Lower leg skin (tissue), 4 donors: ENCODE data around the gene ESYT3. TPM values are rescaled to one million over a fixed set of nuclear protein-coding genes. Genes with fewer than 3 reads are reported as not detected.

Experiments
- DNase-seq, 2 donors: peaks; one replicate each; pipeline ENCODE4 v3.0.0-alpha.2; 2019; ENCODE audit warnings: low spot score in 2 of 2
- H3K4me3 ChIP-seq: fragments of 200-600 bp; sonication (generic); 2 replicates; pipeline ENCODE4 v1.5.1; 2017; ENCODE audit warnings: mild to moderate bottlenecking, low read depth; ENCODE audit not compliant: poor library complexity, severe bottlenecking
- POLR2A ChIP-seq, 2 donors: fragments of 450-650 bp; IDR thresholded peaks; one replicate each; pipeline ENCODE4 v1.6.1; 2016 to 2017; ENCODE audit warnings: antibody characterized with exemption in 2 of 2, mild to moderate bottlenecking in 1 of 2, moderate library complexity in 1 of 2
- WGBS, 2 donors: methylation state at CpG; one replicate each; pipeline ENCODE4 v1.1.5; 2018; 5-methylcytosine and 5-hydroxymethylcytosine counted together
- intact Hi-C: fragments of 100-400 bp; cut with DNase I; formaldehyde crosslinking; loops from one replicate; pipeline ENCODE4 v1.15.0; 2023; ENCODE audit warnings: low total_unique reads
- total RNA-seq, 4 donors: library from RNA; depleted of rRNA; stranded (reverse); fragments of >200 nt; gene quantifications; one replicate each; pipeline ENCODE4 v1.1.0, GENCODE V29; 2016
- TF ChIP-seq, protein P1 (sequence below), 3 donors: fragments of 450-650 bp; IDR thresholded peaks; one replicate each; pipeline ENCODE4 v1.5.1; 2016; ENCODE audit warnings: antibody characterized with exemption in 3 of 3, mild to moderate bottlenecking in 3 of 3, moderate library complexity in 2 of 3

ESYT3 gene
- total RNA-seq, 4 donors from 2014 or later, result 44.5 to 59.5 (median 47.1) TPM

DNA sequence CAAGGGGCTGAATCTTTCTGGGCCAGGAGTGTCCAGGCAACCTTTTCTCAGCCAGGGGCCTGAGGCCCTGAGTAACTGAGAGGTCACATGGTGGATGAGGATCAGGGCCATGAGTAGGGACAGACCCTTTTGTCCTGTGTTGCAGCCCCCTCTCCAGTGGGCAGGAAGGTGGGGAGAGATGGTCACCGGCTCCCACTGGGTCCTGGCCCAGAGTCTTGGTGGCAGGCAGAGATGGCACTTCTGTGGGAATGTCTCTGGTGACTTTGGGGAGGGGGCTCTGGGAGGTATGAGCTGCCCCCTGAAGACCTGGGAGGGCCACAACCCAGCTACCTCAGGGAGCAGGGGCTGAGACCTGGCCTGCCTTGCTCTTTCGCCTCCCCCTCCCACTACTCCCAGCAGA is 6.8 kb downstream of the ESYT3 start:
- no peak overlapping the region for H3K4me3 ChIP-seq
- DNase-seq, result no peak
- intact Hi-C loops, result no loop called here
- no peak for TF ChIP-seq POLR2A (IDR thresholded peaks at IDR 0.05)
- TF ChIP-seq, protein P1, sequence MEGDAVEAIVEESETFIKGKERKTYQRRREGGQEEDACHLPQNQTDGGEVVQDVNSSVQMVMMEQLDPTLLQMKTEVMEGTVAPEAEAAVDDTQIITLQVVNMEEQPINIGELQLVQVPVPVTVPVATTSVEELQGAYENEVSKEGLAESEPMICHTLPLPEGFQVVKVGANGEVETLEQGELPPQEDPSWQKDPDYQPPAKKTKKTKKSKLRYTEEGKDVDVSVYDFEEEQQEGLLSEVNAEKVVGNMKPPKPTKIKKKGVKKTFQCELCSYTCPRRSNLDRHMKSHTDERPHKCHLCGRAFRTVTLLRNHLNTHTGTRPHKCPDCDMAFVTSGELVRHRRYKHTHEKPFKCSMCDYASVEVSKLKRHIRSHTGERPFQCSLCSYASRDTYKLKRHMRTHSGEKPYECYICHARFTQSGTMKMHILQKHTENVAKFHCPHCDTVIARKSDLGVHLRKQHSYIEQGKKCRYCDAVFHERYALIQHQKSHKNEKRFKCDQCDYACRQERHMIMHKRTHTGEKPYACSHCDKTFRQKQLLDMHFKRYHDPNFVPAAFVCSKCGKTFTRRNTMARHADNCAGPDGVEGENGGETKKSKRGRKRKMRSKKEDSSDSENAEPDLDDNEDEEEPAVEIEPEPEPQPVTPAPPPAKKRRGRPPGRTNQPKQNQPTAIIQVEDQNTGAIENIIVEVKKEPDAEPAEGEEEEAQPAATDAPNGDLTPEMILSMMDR (IDR thresholded peaks at IDR 0.05), result no peak
- WGBS, 2 donors, result 100% methylated on average over 1 to 2 of the region's 2 CpGs

DNA sequence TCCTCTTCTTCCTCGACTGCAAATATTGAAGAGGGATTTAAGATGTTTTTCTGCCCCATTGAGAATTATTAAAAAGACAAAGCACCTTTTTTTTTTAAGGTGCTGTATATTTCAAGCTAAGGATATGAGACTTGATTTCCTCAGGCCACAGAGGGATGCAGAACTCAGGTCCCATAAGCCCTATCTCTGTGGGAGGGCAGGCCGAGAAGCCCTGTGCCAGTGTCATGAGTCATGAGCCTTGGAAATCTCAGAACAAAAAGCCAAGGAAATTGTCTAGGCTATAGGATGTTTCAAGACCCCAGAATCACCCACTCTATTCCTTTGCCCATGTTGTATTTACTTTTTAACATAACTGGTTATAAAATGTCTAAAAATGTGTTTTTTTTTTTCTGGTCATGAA is 7.3 kb downstream of the ESYT3 start:
- 55 to 59% methylated on average over 2 of the region's 2 CpGs for WGBS, 2 donors
- no peak overlapping the region for H3K4me3 ChIP-seq
- intact Hi-C loops, result no loop called here
- TF ChIP-seq POLR2A (IDR thresholded peaks at IDR 0.05), result no peak
- TF ChIP-seq, protein P1 (IDR thresholded peaks at IDR 0.05), result no peak
- no peak for DNase-seq

DNA sequence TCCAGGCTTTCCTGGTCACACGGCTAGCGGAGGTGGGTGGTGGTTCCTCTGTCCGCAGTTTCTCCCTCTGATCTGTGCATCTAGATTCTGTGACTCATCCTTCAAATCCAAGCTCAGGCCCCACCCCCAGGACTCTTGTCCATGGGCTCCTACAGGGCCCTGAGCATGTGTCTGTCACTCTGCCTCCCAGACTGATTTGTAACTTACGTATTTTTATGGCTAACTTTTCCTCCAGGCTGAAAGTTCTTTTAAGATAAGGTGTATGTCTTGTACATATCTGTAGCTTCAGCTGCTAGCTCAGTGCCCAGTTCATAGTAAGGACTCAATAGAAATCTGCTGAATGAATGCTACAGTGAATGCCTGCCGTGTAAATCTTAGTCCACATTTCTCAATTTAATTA is 8.0 kb downstream of the ESYT3 start:
- H3K4me3 ChIP-seq, result no peak overlapping the region
- intact Hi-C loops, result no loop called here
- DNase-seq, result no peak
- 51 to 60% methylated on average over 5 of the region's 5 CpGs for WGBS, 2 donors
- TF ChIP-seq, protein P1 (IDR thresholded peaks at IDR 0.05), result no peak
- TF ChIP-seq POLR2A (IDR thresholded peaks at IDR 0.05), result no peak

DNA sequence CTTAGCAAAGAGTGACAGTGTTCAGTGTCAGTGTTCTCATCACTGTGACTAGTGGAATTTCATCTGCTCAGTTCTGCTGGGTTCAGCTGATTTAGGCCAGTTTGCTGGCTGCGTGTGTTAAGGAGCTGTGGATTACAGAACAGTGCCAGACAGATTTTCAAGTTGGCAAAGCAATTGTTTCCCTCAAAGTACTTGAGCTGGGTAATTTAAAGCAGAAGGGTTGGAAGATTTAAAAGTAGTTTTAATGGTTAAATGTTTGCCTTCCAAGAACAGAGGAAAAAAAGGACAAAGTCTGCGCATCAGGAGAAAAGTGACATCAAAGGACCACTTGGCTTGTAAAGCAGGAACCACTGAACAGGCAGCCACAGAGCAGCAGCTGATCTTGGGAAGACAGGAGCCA is 8.7 kb downstream of the ESYT3 start:
- no peak overlapping the region for H3K4me3 ChIP-seq
- intact Hi-C loops, result no loop called here
- WGBS, 2 donors, result 55 to 72% methylated on average over 2 of the region's 2 CpGs
- TF ChIP-seq, protein P1 (IDR thresholded peaks at IDR 0.05), result no peak
- TF ChIP-seq POLR2A (IDR thresholded peaks at IDR 0.05), result no peak
- no peak for DNase-seq

DNA sequence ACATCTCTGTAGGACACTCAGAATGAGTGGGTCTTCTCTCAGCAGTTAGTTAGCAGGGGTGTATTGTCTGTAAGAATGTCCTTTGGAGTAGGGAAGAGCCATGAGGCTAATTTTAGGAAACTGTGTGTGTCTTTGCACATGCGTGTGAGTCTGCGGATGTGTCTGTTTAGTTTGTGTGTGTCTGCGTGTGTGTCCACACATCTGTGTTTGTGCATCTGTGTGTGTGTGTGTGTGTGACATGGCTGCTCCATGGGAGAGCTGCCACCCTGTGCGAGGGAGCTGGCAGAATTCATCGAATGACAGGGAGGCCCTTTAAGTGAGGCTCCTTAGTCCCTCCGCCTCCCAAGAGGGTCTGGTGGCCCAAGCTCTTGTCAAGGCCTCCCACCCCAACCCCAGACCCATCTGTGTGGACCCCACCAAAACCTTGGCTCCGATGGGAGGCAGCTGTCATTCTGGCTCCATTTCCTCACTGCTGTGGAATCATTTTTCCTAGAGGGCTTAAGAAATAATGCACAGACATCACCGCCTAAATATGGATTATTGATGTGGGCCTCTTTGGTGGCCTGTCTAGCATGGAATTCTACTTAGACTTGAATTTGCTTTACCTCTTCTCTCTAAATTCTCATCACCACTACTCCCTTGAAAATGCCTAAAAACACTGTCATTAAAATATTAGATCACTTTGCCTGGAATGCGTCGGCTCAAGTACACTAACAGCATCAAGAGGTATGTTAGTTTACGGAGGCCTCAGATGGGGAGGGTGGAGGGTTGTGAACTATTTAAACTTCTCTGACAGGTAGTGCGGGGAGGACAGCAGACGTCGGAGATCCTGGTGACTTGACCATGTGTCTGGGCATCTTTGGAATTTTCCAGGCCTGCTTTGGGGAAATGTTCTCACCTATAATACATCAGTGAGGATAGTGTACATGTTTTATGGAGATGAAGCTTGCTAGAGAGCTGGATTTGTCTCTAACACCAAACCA is 9.4 kb downstream of the ESYT3 start:
- WGBS, 2 donors, result 88 to 89% methylated on average over 13 to 14 of the region's 14 CpGs
- no peak for DNase-seq
- intact Hi-C loops, result no loop called here
- H3K4me3 ChIP-seq, result no peak overlapping the region
- no peak for TF ChIP-seq POLR2A (IDR thresholded peaks at IDR 0.05)
- TF ChIP-seq, protein P1 (IDR thresholded peaks at IDR 0.05), result no peak
